ENCODE measurements around the gene MYBPHL. TPM values are rescaled to one million over a fixed set of nuclear protein-coding genes. Genes with fewer than 3 reads are reported as not detected.
A peak's percentile ranks its signal among the peaks of the same experiment; 100 is the strongest.

MYBPHL gene
- total RNA-seq, 2 donors from 2014 or later = not detected

- no peak overlapping the region for H3K27ac Mint-ChIP-seq
- no peak overlapping the region for H3K4me3 Mint-ChIP-seq
- Histone ChIP-seq H3K9ac (ENCODE audit: extremely low read depth, low read length, poor library complexity, severe bottlenecking) (no peak overlapping the region), H3K36me3 (ENCODE audit: control insufficient read depth, insufficient read depth, low read length) (peaks cover 70% of the 10 kb centered on the region), H3K4me1 (ENCODE audit: control insufficient read depth, insufficient read depth, low read length) (no peaks in the 10 kb centered on the region), H3K27me3 (ENCODE audit: control insufficient read depth, insufficient read depth, low read length, poor library complexity, severe bottlenecking) (no peaks in the 10 kb centered on the region), H3K27ac (ENCODE audit: low read depth, low read length) (no peak overlapping the region), H3K4me3 (ENCODE audit: low read length) (no peak overlapping the region), H3K9me3 (ENCODE audit: control insufficient read depth, low read length) (peaks cover 5% of the 10 kb centered on the region)
- peaks cover 63% of the 10 kb centered on the region for H3K36me3 Mint-ChIP-seq (ENCODE audit: low read depth)
- WGBS, 2 experiments (ENCODE audit: insufficient coverage in 1 of 2, insufficient read length in 1 of 2) = 94 to 95% methylated on average over 3 to 5 of the region's 6 CpGs
- no peaks in the 10 kb centered on the region for H3K9me3 Mint-ChIP-seq
- no peaks in the 10 kb centered on the region for H3K27me3 Mint-ChIP-seq (ENCODE audit: insufficient read depth)
- DNase-seq = no peak
- TF ChIP-seq CTCF (conservative IDR thresholded peaks at IDR 0.05) = no peak
- H3K4me1 Mint-ChIP-seq = no peaks in the 10 kb centered on the region
Observed at GRCh38 chr1:109338091-109338490, 31.3 kb upstream of the MYBPHL start.

GRCh38 chr1:109335091-109335490 is 28.3 kb upstream of the MYBPHL start:
- DNase-seq = no peak
- Histone ChIP-seq H3K4me3 (ENCODE audit: low read length) (no peak overlapping the region), H3K9ac (ENCODE audit: extremely low read depth, low read length, poor library complexity, severe bottlenecking) (no peak overlapping the region), H3K27me3 (ENCODE audit: control insufficient read depth, insufficient read depth, low read length, poor library complexity, severe bottlenecking) (no peaks in the 10 kb centered on the region), H3K27ac (ENCODE audit: low read depth, low read length) (no peak overlapping the region), H3K36me3 (ENCODE audit: control insufficient read depth, insufficient read depth, low read length) (peaks cover 66% of the 10 kb centered on the region), H3K9me3 (ENCODE audit: control insufficient read depth, low read length) (peaks cover 34% of the 10 kb centered on the region), H3K4me1 (ENCODE audit: control insufficient read depth, insufficient read depth, low read length) (no peaks in the 10 kb centered on the region)
- Mint-ChIP-seq H3K4me1 (no peaks in the 10 kb centered on the region), H3K27me3 (ENCODE audit: insufficient read depth) (no peaks in the 10 kb centered on the region), H3K27ac (peak overlapping the region; percentile 41), H3K36me3 (ENCODE audit: low read depth) (peaks cover 78% of the 10 kb centered on the region), H3K9me3 (peaks cover 23% of the 10 kb centered on the region), H3K4me3 (no peak overlapping the region)
- 90 to 100% methylated on average over 1 to 4 of the region's 4 CpGs for WGBS, 2 experiments (ENCODE audit: insufficient coverage in 1 of 2, insufficient read length in 1 of 2)
- TF ChIP-seq CTCF (conservative IDR thresholded peaks at IDR 0.05) = no peak

- Histone ChIP-seq H3K9ac (ENCODE audit: extremely low read depth, low read length, poor library complexity, severe bottlenecking) (no peak overlapping the region), H3K4me1 (ENCODE audit: control insufficient read depth, insufficient read depth, low read length) (no peaks in the 10 kb centered on the region), H3K36me3 (ENCODE audit: control insufficient read depth, insufficient read depth, low read length) (peaks cover 75% of the 10 kb centered on the region), H3K27me3 (ENCODE audit: control insufficient read depth, insufficient read depth, low read length, poor library complexity, severe bottlenecking) (no peaks in the 10 kb centered on the region), H3K27ac (ENCODE audit: low read depth, low read length) (no peak overlapping the region), H3K9me3 (ENCODE audit: control insufficient read depth, low read length) (peaks cover 34% of the 10 kb centered on the region), H3K4me3 (ENCODE audit: low read length) (no peak overlapping the region)
- Mint-ChIP-seq H3K27me3 (ENCODE audit: insufficient read depth) (no peaks in the 10 kb centered on the region), H3K27ac (no peak overlapping the region), H3K4me3 (no peak overlapping the region), H3K36me3 (ENCODE audit: low read depth) (peaks cover 71% of the 10 kb centered on the region), H3K4me1 (no peaks in the 10 kb centered on the region), H3K9me3 (peaks cover 24% of the 10 kb centered on the region)
- no peak for DNase-seq
- no peak for TF ChIP-seq CTCF (conservative IDR thresholded peaks at IDR 0.05)
Observed at GRCh38 chr1:109331113-109331512, 24.3 kb upstream of the MYBPHL start.

All from endodermal cell (in vitro differentiated cells).